ENCODE results near the gene HSDL2.

Gene HSDL2

DNA sequence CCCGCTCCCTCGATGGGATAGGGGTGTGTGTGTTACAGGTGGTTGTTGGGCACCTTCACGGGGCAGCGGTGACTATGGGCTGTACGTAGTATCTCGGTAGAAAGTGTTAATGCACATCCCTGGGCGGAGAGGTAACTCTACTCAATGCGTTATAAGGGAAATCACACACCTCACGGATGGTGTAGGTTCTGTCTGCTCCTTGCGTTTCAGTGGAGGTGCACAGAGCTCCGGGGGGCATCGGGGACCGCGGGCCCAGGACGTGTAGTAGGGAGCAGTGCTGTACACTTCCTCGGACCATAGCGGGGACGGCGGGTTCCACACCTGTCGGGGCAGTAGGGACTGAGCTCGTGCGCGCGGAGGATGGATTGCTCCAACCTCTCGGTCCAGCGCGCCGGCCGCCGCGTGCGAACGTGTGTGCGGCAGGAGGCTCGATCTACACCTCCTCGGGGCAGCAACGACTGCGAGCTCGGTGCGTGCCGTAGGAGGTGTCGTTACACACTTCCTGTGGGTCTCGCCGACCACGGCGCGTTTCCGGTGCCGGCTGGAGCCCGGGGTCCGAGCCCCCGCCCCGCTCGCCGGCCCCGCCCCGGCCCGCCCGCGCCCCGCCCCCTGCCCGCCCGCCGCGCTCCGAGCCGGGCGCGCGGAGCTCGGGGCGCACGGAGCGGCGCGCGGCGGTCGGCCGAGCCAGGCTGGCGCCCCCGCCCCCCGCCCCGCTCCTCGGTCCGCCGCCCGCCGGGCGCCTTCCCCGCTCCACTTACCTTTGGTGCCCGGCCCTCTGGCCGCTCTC, 106.5 kb downstream of the HSDL2 start, which contains the start of gene KIAA1958:
KIAA1958 (plus strand) TSS at position 607 of the 787 bp plus-strand sequence. CDS start 87,254 bp downstream, outside the sequence.
- in situ Hi-C loops (cut with MboI; ENCODE audit: low pct_unique_long_range_greater_than_20kb, low sequenced_read_pairs) = no loop called here
- peak; percentile 79 for DNase-seq

- DNase-seq = peak; percentile 69
- in situ Hi-C loops (cut with MboI; ENCODE audit: low pct_unique_long_range_greater_than_20kb, low sequenced_read_pairs) = no loop called here
These were observed 107.3 kb downstream of the HSDL2 start for GRCh38 chr9:112487008-112487798.

GRCh38 chr9:112487799-112488340, 108.0 kb downstream of the HSDL2 start:
- in situ Hi-C loops (cut with MboI; ENCODE audit: low pct_unique_long_range_greater_than_20kb, low sequenced_read_pairs) = no loop called here

DNA sequence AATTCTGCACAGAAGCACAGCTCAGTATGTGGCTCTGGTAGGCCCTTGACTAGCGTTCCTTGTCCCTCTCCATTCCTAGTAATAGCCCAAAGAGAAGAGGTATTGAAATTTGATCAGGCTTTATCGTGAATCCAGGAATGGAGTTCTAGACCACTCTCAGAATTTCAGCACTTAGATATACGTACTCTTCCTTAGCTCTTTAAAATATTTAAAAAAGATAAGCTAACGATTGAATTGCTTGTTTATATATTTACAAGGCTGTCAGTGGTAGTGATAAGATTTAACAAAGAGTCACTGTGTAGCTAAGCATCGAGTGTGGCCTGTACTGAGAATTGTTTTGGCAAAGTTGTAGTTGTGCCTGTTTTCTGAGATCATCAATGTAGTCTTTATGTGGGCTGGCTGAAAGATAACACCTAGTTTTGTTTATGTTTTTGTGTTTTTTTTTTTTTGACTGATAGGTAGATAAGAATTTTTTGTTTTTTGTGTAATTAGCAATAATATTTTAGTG, 109.2 kb downstream of the HSDL2 start:
- DNase-seq = no peak
- in situ Hi-C loops (cut with MboI; ENCODE audit: low pct_unique_long_range_greater_than_20kb, low sequenced_read_pairs) = no loop called here

More at GRCh38 chr9:112487799-112488340, 108.0 kb downstream of the HSDL2 start:
- no peak for DNase-seq

DNA sequence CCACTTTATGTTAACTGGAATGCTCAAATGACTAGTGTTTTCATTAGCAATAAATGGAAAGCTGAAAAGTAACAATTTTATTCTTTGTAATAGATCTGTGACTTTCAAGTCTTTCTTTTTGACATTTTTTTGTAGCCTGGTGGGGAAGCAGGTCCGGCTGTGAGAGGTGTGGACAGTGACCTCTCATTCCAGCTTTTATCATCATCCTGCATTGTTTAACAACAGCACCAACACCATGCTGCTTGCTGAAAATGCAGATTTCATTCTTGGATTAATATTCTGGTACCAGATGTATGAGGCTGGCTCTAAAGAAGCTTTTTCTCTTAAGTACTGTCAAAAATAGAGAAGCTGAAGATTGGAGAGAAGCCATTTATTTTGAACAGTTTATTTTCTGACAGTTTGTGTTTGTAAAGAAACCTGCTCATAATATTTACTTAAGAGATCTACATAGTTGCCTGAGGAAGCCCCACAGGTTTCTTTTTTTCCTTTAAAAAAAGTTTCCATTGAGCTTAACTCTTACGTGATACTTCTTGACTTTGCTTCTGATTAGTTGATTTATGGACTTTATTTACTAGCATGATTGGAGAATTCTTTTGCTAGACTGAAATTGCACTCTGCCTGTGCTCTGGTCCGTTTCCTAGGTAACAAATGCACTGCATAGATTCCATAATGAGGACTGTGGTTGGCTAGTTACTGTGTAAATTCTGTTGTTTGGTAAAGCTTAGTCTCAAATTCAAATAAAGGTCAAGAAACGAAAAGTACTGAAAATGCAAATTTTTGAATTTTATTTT, 110.2 kb downstream of the HSDL2 start:
- no peak for DNase-seq
- in situ Hi-C loops (cut with MboI; ENCODE audit: low pct_unique_long_range_greater_than_20kb, low sequenced_read_pairs) = no loop called here

GRCh38 chr9:112493393-112494137, 113.7 kb downstream of the HSDL2 start:
- in situ Hi-C loops (cut with MboI; ENCODE audit: low pct_unique_long_range_greater_than_20kb, low sequenced_read_pairs) = no loop called here

DNA sequence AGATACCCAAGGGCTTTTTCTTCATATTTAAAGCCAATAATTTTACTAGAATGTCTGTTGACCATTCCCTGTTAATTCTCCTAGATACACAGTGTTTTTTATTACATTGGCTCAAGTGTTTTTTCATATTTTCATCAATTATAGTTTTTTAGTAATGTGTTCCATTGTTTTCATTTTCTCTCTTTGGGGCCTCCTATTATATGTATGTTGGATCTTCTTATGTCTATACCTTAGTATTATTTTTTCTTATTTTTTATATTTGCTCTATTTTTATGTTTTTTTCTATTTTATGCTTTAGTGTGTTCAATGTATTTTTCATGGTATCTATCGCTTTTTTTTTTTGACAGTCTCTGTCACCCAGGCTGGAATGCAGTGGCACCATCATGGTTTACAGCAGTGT, 114.2 kb downstream of the HSDL2 start:
- no peak for DNase-seq
- in situ Hi-C loops (cut with MboI; ENCODE audit: low pct_unique_long_range_greater_than_20kb, low sequenced_read_pairs) = no loop called here

More at GRCh38 chr9:112493393-112494137, 113.7 kb downstream of the HSDL2 start:
- no peak for DNase-seq

DNA sequence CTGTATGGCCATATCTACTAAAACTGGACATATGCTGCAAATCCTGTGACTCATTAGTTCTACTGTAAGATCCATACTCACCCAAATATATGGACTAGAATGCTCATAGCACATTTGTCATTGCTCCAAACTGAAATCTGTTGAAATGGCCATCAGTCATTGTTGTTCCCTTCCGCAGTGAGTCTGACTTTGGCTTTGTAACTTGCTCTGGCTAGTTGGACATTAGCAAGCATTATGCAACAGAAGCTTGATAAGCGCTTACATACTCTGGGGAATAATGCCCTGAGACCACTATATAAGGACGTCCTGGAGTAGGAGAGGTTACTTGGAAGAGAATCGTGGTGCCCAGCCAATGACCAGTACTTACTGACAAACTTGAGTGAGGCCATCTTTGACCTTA, 115.7 kb downstream of the HSDL2 start:
- in situ Hi-C loops (cut with MboI; ENCODE audit: low pct_unique_long_range_greater_than_20kb, low sequenced_read_pairs) = no loop called here
- no peak for DNase-seq

DNA sequence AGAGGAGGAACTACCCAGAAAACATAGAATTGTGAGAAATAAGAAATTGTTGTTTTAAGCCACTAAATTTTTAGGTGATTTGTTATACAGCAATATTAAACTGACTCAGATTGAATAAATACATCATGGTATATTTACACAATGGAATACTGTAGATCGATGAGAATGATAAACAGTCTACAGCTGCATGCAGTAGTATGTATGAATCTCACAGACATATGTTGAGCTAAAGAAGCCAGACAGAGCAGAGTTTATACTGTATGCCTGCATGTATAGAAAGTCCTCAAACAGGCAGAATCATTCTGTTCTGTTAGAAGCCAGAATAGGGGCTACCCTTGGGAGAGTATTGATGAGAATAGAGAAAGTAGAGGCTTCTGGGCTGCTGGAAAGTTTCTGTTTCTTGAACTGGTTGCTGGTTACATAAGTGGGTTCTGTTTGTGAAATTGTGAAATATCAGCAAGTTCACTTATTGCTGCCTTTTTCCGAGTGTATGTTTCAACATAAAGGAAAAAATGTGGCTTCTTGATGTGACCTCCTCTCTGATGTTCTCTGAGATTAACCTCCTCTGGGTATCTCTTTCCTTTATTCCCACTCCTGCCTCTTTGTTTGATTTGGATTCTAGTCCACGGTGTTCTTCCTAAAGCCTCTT, 116.3 kb downstream of the HSDL2 start:
- no peak for DNase-seq
- in situ Hi-C loops (cut with MboI; ENCODE audit: low pct_unique_long_range_greater_than_20kb, low sequenced_read_pairs) = no loop called here

DNA sequence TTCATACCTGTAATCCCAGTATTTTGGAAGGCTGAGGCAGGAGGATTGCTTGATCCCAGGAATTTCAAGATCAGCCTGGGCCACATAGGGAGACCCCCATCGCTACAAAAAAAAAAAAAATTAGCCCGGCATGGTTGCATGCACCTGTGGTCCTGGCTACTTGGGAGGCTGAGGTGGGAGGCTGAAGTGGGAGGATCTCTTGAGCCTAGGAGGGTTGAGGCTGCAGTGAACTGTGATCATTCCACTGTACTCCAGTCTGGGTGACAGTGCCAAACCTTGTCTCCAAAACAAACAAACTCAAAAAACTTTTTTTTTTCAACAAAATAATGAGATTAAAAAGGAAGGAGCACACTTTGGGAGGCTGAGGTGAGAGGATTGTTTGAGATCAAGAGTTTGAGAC, 120.9 kb downstream of the HSDL2 start:
- no peak for DNase-seq
- in situ Hi-C loops (cut with MboI; ENCODE audit: low pct_unique_long_range_greater_than_20kb, low sequenced_read_pairs) = no loop called here

GRCh38 chr9:112501287-112501686, 121.4 kb downstream of the HSDL2 start:
- in situ Hi-C loops (cut with MboI; ENCODE audit: low pct_unique_long_range_greater_than_20kb, low sequenced_read_pairs) = no loop called here

GRCh38 chr9:112502175-112502946, 122.5 kb downstream of the HSDL2 start:
- in situ Hi-C loops (cut with MboI; ENCODE audit: low pct_unique_long_range_greater_than_20kb, low sequenced_read_pairs) = no loop called here
- no peak for DNase-seq

More at GRCh38 chr9:112501287-112501686, 121.4 kb downstream of the HSDL2 start:
- no peak for DNase-seq

- no peak for DNase-seq
- in situ Hi-C loops (cut with MboI; ENCODE audit: low pct_unique_long_range_greater_than_20kb, low sequenced_read_pairs) = no loop called here
These were observed 123.3 kb downstream of the HSDL2 start for GRCh38 chr9:112503170-112503569.

DNA sequence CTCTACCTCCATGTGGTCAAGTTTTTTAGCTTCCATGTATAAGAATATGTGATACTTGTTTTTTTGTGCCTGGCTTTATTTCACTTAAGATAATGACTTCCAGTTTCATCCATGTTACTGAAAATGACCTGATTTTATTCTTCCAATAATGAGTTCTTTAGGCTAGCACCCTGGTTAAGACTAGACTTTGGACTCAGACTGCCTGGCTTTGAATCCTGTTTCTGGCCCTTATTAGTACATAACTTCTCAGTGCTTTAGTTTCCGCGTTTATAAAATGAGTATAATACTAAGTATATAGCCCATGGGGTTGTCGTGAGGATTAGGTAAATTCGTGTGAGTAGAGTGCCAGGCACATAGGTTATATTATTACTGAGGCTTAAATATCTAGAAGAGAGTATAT, 125.2 kb downstream of the HSDL2 start:
- in situ Hi-C loops (cut with MboI; ENCODE audit: low pct_unique_long_range_greater_than_20kb, low sequenced_read_pairs) = no loop called here
- no peak for DNase-seq

GRCh38 chr9:112505607-112506006, 125.7 kb downstream of the HSDL2 start:
- DNase-seq = no peak

GRCh38 chr9:112506571-112506970, 126.7 kb downstream of the HSDL2 start:
- in situ Hi-C loops (cut with MboI; ENCODE audit: low pct_unique_long_range_greater_than_20kb, low sequenced_read_pairs) = no loop called here
- DNase-seq = no peak

More at GRCh38 chr9:112505607-112506006, 125.7 kb downstream of the HSDL2 start:
- in situ Hi-C loops (cut with MboI; ENCODE audit: low pct_unique_long_range_greater_than_20kb, low sequenced_read_pairs) = no loop called here

DNA sequence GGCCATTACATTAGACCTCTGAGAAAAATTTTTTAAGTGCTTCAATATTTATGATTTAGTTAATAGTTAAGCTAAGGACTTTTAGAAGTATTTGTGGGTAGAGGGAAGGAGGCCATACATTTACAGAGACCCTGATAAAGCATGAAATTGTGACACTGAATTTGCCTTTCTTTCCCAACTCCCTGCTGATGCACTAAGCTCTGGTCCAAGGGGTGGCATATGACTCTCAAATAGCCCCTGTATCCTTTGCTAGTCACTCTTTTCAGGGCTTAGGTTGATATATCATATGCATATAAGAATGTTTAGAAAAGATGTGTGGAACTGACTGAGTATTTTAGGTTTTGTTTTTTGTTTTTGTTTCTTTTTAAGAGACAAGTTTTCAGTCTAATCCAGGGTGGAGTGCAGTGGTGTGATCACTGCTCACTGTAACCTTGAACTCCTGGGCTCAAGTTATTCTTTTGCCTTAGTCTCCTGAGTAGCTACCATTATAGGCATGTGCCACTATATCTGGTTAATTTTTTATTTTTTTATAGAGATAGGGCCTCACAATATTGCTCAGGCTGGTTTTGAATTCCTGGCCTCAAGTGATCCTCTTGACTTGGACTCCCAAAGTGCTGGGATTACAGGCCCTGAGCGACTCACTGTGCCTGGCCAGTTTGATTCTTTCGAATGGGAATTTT, 127.2 kb downstream of the HSDL2 start:
- in situ Hi-C loops (cut with MboI; ENCODE audit: low pct_unique_long_range_greater_than_20kb, low sequenced_read_pairs) = no loop called here
- no peak for DNase-seq
